Gastrocnemius medialis (tissue), 4 donors: ENCODE results near the gene COL6A5.

ENCODE experiments used
- CTCF ChIP-seq, 5 experiments: fragments of 450-650 bp in 3 of 5; fragments of 200-600 bp in 2 of 5; sonication (generic) in 2 of 5; IDR thresholded peaks in 4 of 5; conservative IDR thresholded peaks in 1 of 5; 1 replicate in 4 of 5; 2 replicates in 1 of 5; pipeline ENCODE4 v1.5.1; 2016 to 2019; ENCODE audit warnings: antibody characterized with exemption in 5 of 5, mild to moderate bottlenecking in 3 of 5, moderate library complexity in 3 of 5
- POLR2A ChIP-seq, 2 donors: fragments of 450-650 bp; IDR thresholded peaks; one replicate each; pipeline ENCODE4 v1.6.1; 2017; ENCODE audit warnings: antibody characterized with exemption in 2 of 2, mild to moderate bottlenecking in 2 of 2, moderate library complexity in 2 of 2

DNA sequence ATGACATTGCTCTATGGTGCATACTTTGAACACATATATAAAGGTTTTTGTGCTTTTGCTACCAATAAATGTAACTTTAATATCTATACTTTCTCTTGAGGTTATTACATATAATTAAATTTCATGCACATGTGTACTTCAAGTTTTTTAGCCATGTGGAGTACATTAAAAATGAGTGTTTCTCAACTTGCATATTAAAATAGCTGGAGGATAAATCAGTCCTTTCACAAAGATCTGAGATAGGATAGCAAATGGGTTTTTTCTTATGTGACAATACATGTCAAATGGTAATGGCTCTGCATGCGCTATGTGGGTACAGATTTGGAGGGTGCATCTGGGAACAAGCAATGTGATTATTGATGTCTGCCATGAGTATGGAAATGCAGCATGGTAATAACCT lies 122.8 kb downstream of the COL6A5 start:
- TF ChIP-seq CTCF (IDR thresholded peaks at IDR 0.05 in 4 of 5, conservative IDR thresholded peaks at IDR 0.05 in 1 of 5) (no peak), POLR2A (IDR thresholded peaks at IDR 0.05) (no peak)
